LNCAP (cell line): Measurements from ENCODE around the gene RAPGEF1.

Experiments
- CTCF ChIP-seq: fragments of 450-650 bp; IDR thresholded peaks from 2 replicates; pipeline ENCODE4 v1.5.1; 2017; ENCODE audit warnings: mild to moderate bottlenecking

The RAPGEF1 gene

GRCh38 chr9:131666774-131667173, 73.1 kb downstream of the RAPGEF1 start:
- TF ChIP-seq CTCF: no peak

GRCh38 chr9:131666029-131666428, 73.8 kb downstream of the RAPGEF1 start:
- no peak for TF ChIP-seq CTCF

- TF ChIP-seq CTCF: no peak
These were observed 76.6 kb downstream of the RAPGEF1 start for GRCh38 chr9:131663288-131663687.

- no peak for TF ChIP-seq CTCF
These were observed 78.1 kb downstream of the RAPGEF1 start for GRCh38 chr9:131661568-131662288.

GRCh38 chr9:131660466-131661405, 79.1 kb downstream of the RAPGEF1 start:
- TF ChIP-seq CTCF: no peak

- no peak for TF ChIP-seq CTCF
These were observed 81.3 kb downstream of the RAPGEF1 start for GRCh38 chr9:131658377-131659129.

- no peak for TF ChIP-seq CTCF
These were observed 81.9 kb downstream of the RAPGEF1 start for GRCh38 chr9:131657940-131658339.
